Smooth muscle cell (in vitro differentiated cells): Measurements from ENCODE around the gene SLC6A13. TPM values are rescaled to one million over a fixed set of nuclear protein-coding genes. Genes with fewer than 3 reads are reported as not detected.

Source experiments
- DNase-seq: peaks from one replicate; lab custom pipeline; 2025; ENCODE audit not compliant: unreplicated experiment; lab: John Stamatoyannopoulos, UW
- H2AFZ ChIP-seq: fragments of 200-600 bp; sonication (generic); 2 replicates; pipeline ENCODE4 v1.6.0; 2016; ENCODE audit warnings: antibody characterized with exemption, low read depth, mild to moderate bottlenecking
- H3F3A ChIP-seq: fragments of 200-600 bp; sonication (generic); 2 replicates; pipeline ENCODE4 v1.6.0; 2017; ENCODE audit warnings: antibody characterized with exemption, low read depth
- H3K27ac ChIP-seq: fragments of 200-600 bp; sonication (generic); 2 replicates; pipeline ENCODE4 v1.5.1; 2016; ENCODE audit warnings: low read depth, mild to moderate bottlenecking
- H3K27me3 ChIP-seq: fragments of 200-600 bp; sonication (generic); 2 replicates; pipeline ENCODE4 v1.6.1; 2016; ENCODE audit warnings: low read depth, mild to moderate bottlenecking
- H3K36me3 ChIP-seq: fragments of 200-600 bp; sonication (generic); 2 replicates; pipeline ENCODE4 v1.5.1; 2016; ENCODE audit warnings: low read depth
- H3K4me1 ChIP-seq: fragments of 200-600 bp; sonication (generic); 2 replicates; pipeline ENCODE4 v1.5.1; 2016; ENCODE audit warnings: low read depth
- H3K4me2 ChIP-seq: fragments of 200-600 bp; sonication (generic); 2 replicates; pipeline ENCODE4 v1.6.0; 2016; ENCODE audit warnings: mild to moderate bottlenecking
- H3K4me3 ChIP-seq: fragments of 200-600 bp; sonication (generic); 2 replicates; pipeline ENCODE4 v1.5.1; 2016; ENCODE audit warnings: mild to moderate bottlenecking
- H3K79me2 ChIP-seq: fragments of 200-600 bp; sonication (generic); 2 replicates; pipeline ENCODE4 v1.6.0; 2016; ENCODE audit warnings: low read depth, mild to moderate bottlenecking
- H3K9ac ChIP-seq: fragments of 200-600 bp; sonication (generic); 2 replicates; pipeline ENCODE4 v1.6.0; 2016; ENCODE audit warnings: low read depth
- H3K9me3 ChIP-seq: fragments of 200-600 bp; sonication (generic); replicated peaks from 2 replicates; pipeline ENCODE4 v1.5.1; 2016; ENCODE audit warnings: low read depth
- H4K20me1 ChIP-seq: fragments of 200-600 bp; sonication (generic); 2 replicates; pipeline ENCODE4 v1.6.0; 2016; ENCODE audit warnings: low read depth
- CTCF ChIP-seq: fragments of 200-600 bp; sonication (generic); IDR thresholded peaks from 2 replicates; pipeline ENCODE4 v1.5.1; 2017; ENCODE audit warnings: borderline replicate concordance, mild to moderate bottlenecking, antibody characterized with exemption; ENCODE audit not compliant: insufficient read depth, poor library complexity, severe bottlenecking
- WGBS: methylation state at CpG from one replicate; pipeline ENCODE4 v1.1.7; 2016; ENCODE audit warnings: low lambda C conversion rate; 5-methylcytosine and 5-hydroxymethylcytosine counted together
- polyA plus RNA-seq: library from polyadenylated mRNA; unstranded; fragments of >200 nt; fragmentation: Nextera tagmentation; extraction: Ambion mirVana; gene quantifications from 2 replicates; pipeline ENCODE4 v1.2.1, GENCODE V29; 2016
- total RNA-seq: library from RNA; depleted of rRNA; stranded (reverse); fragments of >200 nt; gene quantifications from 2 replicates; pipeline ENCODE4 v1.2.3, GENCODE V29; 2014

SLC6A13 gene
- total and polyA plus RNA-seq, 2 experiments from 2014 or later: 0.45 to 0.66 TPM

DNA sequence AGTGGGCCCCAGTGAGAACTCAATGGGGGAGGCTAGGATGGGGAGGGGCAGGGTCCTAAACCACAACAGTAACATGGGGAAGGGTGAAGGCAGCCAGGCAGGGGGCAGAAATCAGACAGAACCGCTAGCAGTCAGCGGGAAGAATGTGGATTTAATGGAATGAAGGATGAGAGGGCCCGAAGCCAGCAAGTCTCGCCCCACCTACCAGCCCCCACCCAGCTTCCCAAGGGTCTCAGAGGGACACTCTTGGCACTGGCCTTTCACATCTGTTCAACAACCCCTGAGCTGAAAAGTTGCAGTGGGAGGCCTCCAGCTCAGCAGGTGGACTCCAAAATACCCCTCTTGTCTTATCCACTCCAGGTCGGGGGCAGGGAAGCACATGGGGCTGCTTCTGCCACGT lies 42.1 kb downstream of the SLC6A13 start:
- no peaks in the 10 kb centered on the region for H3K36me3 ChIP-seq
- no peak overlapping the region for H3K27ac ChIP-seq
- no peaks in the 10 kb centered on the region for H4K20me1 ChIP-seq
- 69% methylated on average over 6 of the region's 6 CpGs for WGBS
- H3K9me3 ChIP-seq: no peaks in the 10 kb centered on the region
- no peak overlapping the region for H3K4me2 ChIP-seq
- no peak for TF ChIP-seq CTCF
- peaks cover 2% of the 10 kb centered on the region for H3K27me3 ChIP-seq
- H3K4me1 ChIP-seq: no peaks in the 10 kb centered on the region
- no peak overlapping the region for H2AFZ ChIP-seq
- no peak overlapping the region for H3K4me3 ChIP-seq
- H3K9ac ChIP-seq: no peak overlapping the region
- no peak for DNase-seq
- no peaks in the 10 kb centered on the region for H3K79me2 ChIP-seq
- no peaks in the 10 kb centered on the region for H3F3A ChIP-seq

GRCh38 chr12:219891-220352 lies 42.7 kb downstream of the SLC6A13 start:
- Histone ChIP-seq H3K79me2 (no peaks in the 10 kb centered on the region), H3K27me3 (peaks cover 7% of the 10 kb centered on the region), H2AFZ (no peak overlapping the region), H3K36me3 (no peaks in the 10 kb centered on the region), H3K9ac (no peak overlapping the region), H3K9me3 (no peaks in the 10 kb centered on the region), H4K20me1 (no peaks in the 10 kb centered on the region), H3K4me3 (no peak overlapping the region), H3K4me2 (no peak overlapping the region), H3K27ac (no peak overlapping the region), H3F3A (no peaks in the 10 kb centered on the region), H3K4me1 (no peaks in the 10 kb centered on the region)
- 36% methylated on average over 14 of the region's 17 CpGs for WGBS
- TF ChIP-seq CTCF: peak; percentile 75
- peak; percentile 38 for DNase-seq

DNA sequence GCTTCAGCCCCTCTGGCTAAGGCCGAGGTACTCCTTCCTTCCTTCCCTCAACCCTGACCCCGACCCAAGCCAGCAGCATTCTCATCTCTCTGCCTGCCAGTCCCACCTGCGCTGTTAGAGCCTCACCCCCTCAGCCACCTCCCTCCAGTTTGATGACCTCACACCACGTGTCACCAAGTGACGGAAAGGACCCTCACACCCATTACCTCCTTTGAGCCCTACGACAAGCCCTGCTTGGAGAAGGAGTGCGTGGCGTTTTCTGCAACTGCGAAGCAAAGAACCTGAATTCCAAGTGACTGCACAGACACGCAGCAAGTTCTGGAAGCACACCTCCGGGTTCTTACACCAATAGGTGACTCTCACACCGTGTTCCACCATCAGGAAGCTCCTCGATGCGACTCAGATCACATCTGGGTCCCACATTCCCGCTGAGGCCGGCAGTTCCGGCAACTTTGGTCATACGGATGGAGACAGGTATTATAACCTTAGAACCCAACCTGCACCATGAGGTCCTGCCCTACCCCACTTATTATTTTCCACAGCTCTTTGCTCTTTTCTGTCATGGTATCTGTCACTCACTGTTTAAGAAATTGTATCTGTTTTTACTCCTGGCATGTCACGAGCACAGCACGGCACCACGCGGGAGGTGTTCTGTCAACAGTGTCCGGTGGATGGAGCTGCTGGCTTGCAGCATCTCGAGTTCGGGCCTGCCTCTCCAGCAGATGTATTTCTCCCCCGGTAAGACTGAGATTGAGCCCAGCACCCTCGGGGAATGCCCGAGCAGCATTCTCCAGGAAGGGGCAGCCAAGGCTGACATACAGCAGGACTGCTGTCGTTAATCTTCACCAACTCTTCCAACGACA lies 43.7 kb downstream of the SLC6A13 start:
- Histone ChIP-seq H3K36me3 (no peaks in the 10 kb centered on the region), H3K9ac (no peak overlapping the region), H3K4me2 (no peak overlapping the region), H4K20me1 (no peaks in the 10 kb centered on the region), H3K27me3 (peaks cover 7% of the 10 kb centered on the region), H3K9me3 (no peaks in the 10 kb centered on the region), H3K4me1 (peaks cover 4% of the 10 kb centered on the region), H3F3A (no peaks in the 10 kb centered on the region), H3K4me3 (no peak overlapping the region), H3K79me2 (no peaks in the 10 kb centered on the region), H2AFZ (no peak overlapping the region), H3K27ac (no peak overlapping the region)
- 82% methylated on average over 30 of the region's 30 CpGs for WGBS
- DNase-seq: no peak
- TF ChIP-seq CTCF: no peak
